Activated naive CD4-positive, alpha-beta T cell treated with anti-CD3 and anti-CD28 coated beads for 36 hours (primary cell): ENCODE data around the gene EPHA6. TPM values are rescaled to one million over a fixed set of nuclear protein-coding genes. Genes with fewer than 3 reads are reported as not detected.
"Not testable (repeated sequence)": the region's sequence is repeated elsewhere in the genome, so short reads cannot be mapped to it uniquely, and the experiment has no call there.

Experiments used
- CTCF ChIA-PET: fragments of 350-600 bp; sonication (Branson Sonifier 250); formaldehyde crosslinking; loops from one replicate; lab custom pipeline; 2021; ENCODE audit warnings: antibody characterized with exemption; lab: Charles Lee
- DNase-seq: peaks from one replicate; pipeline ENCODE4 v3.0.0-alpha.2; 2020
- H3K27ac Mint-ChIP-seq: one replicate; pipeline ENCODE4 v1.8.0; 2021; ENCODE audit warnings: mild to moderate bottlenecking, mixed read lengths
- H3K27me3 Mint-ChIP-seq: one replicate; pipeline ENCODE4 v1.8.0; 2021; ENCODE audit warnings: low read depth, mixed read lengths
- H3K36me3 Mint-ChIP-seq: one replicate; pipeline ENCODE4 v1.8.0; 2021; ENCODE audit warnings: low read depth, mixed read lengths
- H3K4me1 Mint-ChIP-seq: one replicate; pipeline ENCODE4 v1.8.0; 2021; ENCODE audit warnings: low read depth, mixed read lengths
- H3K4me3 Mint-ChIP-seq: one replicate; pipeline ENCODE4 v1.8.0; 2021; ENCODE audit warnings: mild to moderate bottlenecking, moderate library complexity, mixed read lengths
- H3K9me3 Mint-ChIP-seq: one replicate; pipeline ENCODE4 v1.8.0; 2021; ENCODE audit warnings: mixed read lengths
- intact Hi-C: fragments of 100-400 bp; cut with micrococcal nuclease; formaldehyde crosslinking; loops from one replicate; pipeline ENCODE4 v1.15.1; 2023
- total RNA-seq, 2 experiments: library from RNA; stranded (reverse); gene quantifications; one replicate each; pipeline ENCODE4 v1.2.3, GENCODE V29; 2021

The EPHA6 gene
- total RNA-seq, 2 experiments from 2014 or later: not detected

- CTCF ChIA-PET: interaction anchor here (0.6 kb wide), 1 partner anchor 766 kb away, joined by 3 read pairs; no protein-coding TSS in a partner anchor
- Mint-ChIP-seq H3K4me3 (no peak overlapping the region), H3K9me3 (peaks cover 1% of the 10 kb centered on the region), H3K4me1 (no peaks in the 10 kb centered on the region), H3K27me3 (no peaks in the 10 kb centered on the region), H3K36me3 (no peaks in the 10 kb centered on the region), H3K27ac (no peak overlapping the region)
- intact Hi-C loops: no loop called here
- no peak for DNase-seq
Observed at GRCh38 chr3:96991800-96992365, 177.5 kb downstream of the EPHA6 start.

GRCh38 chr3:96994988-96995387 is 180.6 kb downstream of the EPHA6 start:
- intact Hi-C loops: no loop called here
- CTCF ChIA-PET: no interaction called here
- Mint-ChIP-seq H3K9me3 (peaks cover 1% of the 10 kb centered on the region), H3K4me1 (no peaks in the 10 kb centered on the region), H3K4me3 (no peak overlapping the region), H3K36me3 (no peaks in the 10 kb centered on the region), H3K27me3 (no peaks in the 10 kb centered on the region), H3K27ac (no peak overlapping the region)
- no peak for DNase-seq

- Mint-ChIP-seq H3K27ac (no peak overlapping the region), H3K4me3 (no peak overlapping the region), H3K36me3 (no peaks in the 10 kb centered on the region), H3K4me1 (no peaks in the 10 kb centered on the region), H3K9me3 (peaks cover 1% of the 10 kb centered on the region), H3K27me3 (no peaks in the 10 kb centered on the region)
- no peak for DNase-seq
- CTCF ChIA-PET: no interaction called here
- intact Hi-C loops: no loop called here
Observed at GRCh38 chr3:96996009-96996408, 181.6 kb downstream of the EPHA6 start.

- H3K27ac Mint-ChIP-seq: no peak overlapping the region
- intact Hi-C loops: no loop called here
- no peak overlapping the region for H3K4me3 Mint-ChIP-seq
- CTCF ChIA-PET: no interaction called here
- DNase-seq: no peak
- H3K27me3 Mint-ChIP-seq: no peaks in the 10 kb centered on the region
- H3K9me3 Mint-ChIP-seq: no peaks in the 10 kb centered on the region
- no peaks in the 10 kb centered on the region for H3K4me1 Mint-ChIP-seq
- no peaks in the 10 kb centered on the region for H3K36me3 Mint-ChIP-seq
Observed at GRCh38 chr3:97001611-97002010, 187.2 kb downstream of the EPHA6 start.

GRCh38 chr3:97009427-97010019 is 195.1 kb downstream of the EPHA6 start:
- H3K4me3 Mint-ChIP-seq: no peak overlapping the region
- peaks cover 14% of the 10 kb centered on the region for H3K9me3 Mint-ChIP-seq
- no peaks in the 10 kb centered on the region for H3K36me3 Mint-ChIP-seq
- no peak overlapping the region for H3K27ac Mint-ChIP-seq
- CTCF ChIA-PET: no interaction called here
- no peaks in the 10 kb centered on the region for H3K27me3 Mint-ChIP-seq
- no peaks in the 10 kb centered on the region for H3K4me1 Mint-ChIP-seq
- intact Hi-C loops: no loop called here
- DNase-seq: no peak

- CTCF ChIA-PET: no interaction called here
- Mint-ChIP-seq H3K27me3 (no peaks in the 10 kb centered on the region), H3K4me1 (no peaks in the 10 kb centered on the region), H3K36me3 (no peaks in the 10 kb centered on the region), H3K9me3 (peaks cover 14% of the 10 kb centered on the region), H3K27ac (no peak overlapping the region), H3K4me3 (no peak overlapping the region)
- intact Hi-C loops: no loop called here
- no peak for DNase-seq
Observed at GRCh38 chr3:97010881-97011657, 196.7 kb downstream of the EPHA6 start.

GRCh38 chr3:97021778-97022177 is 207.4 kb downstream of the EPHA6 start:
- Mint-ChIP-seq H3K27ac (no peak overlapping the region), H3K4me1 (no peaks in the 10 kb centered on the region), H3K27me3 (no peaks in the 10 kb centered on the region), H3K4me3 (no peak overlapping the region), H3K36me3 (no peaks in the 10 kb centered on the region), H3K9me3 (peaks cover 11% of the 10 kb centered on the region)
- DNase-seq: no peak
- intact Hi-C loops: no loop called here
- CTCF ChIA-PET: no interaction called here

GRCh38 chr3:97025612-97026011 is 211.2 kb downstream of the EPHA6 start:
- H3K27me3 Mint-ChIP-seq, H3K27ac Mint-ChIP-seq, H3K4me3 Mint-ChIP-seq, intact Hi-C loops, CTCF ChIA-PET, H3K9me3 Mint-ChIP-seq, H3K4me1 Mint-ChIP-seq, H3K36me3 Mint-ChIP-seq, DNase-seq: not testable (repeated sequence)

- H3K27me3 Mint-ChIP-seq: no peaks in the 10 kb centered on the region
- intact Hi-C loops: no loop called here
- DNase-seq: no peak
- no peaks in the 10 kb centered on the region for H3K9me3 Mint-ChIP-seq
- no peak overlapping the region for H3K27ac Mint-ChIP-seq
- H3K4me3 Mint-ChIP-seq: no peak overlapping the region
- no peaks in the 10 kb centered on the region for H3K36me3 Mint-ChIP-seq
- CTCF ChIA-PET: interaction anchor here (0.6 kb wide), 1 partner anchor 1991 kb away, joined by 3 read pairs; no protein-coding TSS in a partner anchor
- H3K4me1 Mint-ChIP-seq: no peaks in the 10 kb centered on the region
Observed at GRCh38 chr3:97029972-97030371, 215.6 kb downstream of the EPHA6 start.

GRCh38 chr3:97037294-97037943 is 223.0 kb downstream of the EPHA6 start:
- CTCF ChIA-PET: no interaction called here
- DNase-seq: no peak
- no peaks in the 10 kb centered on the region for H3K36me3 Mint-ChIP-seq
- no peak overlapping the region for H3K4me3 Mint-ChIP-seq
- H3K27ac Mint-ChIP-seq: no peak overlapping the region
- H3K4me1 Mint-ChIP-seq: no peaks in the 10 kb centered on the region
- no peaks in the 10 kb centered on the region for H3K9me3 Mint-ChIP-seq
- H3K27me3 Mint-ChIP-seq: no peaks in the 10 kb centered on the region
- intact Hi-C loops: no loop called here

GRCh38 chr3:97043411-97043810 is 229.0 kb downstream of the EPHA6 start:
- no peaks in the 10 kb centered on the region for H3K27me3 Mint-ChIP-seq
- no peaks in the 10 kb centered on the region for H3K9me3 Mint-ChIP-seq
- H3K36me3 Mint-ChIP-seq: no peaks in the 10 kb centered on the region
- H3K4me3 Mint-ChIP-seq: no peak overlapping the region
- H3K27ac Mint-ChIP-seq: no peak overlapping the region
- H3K4me1 Mint-ChIP-seq: no peaks in the 10 kb centered on the region
- CTCF ChIA-PET: no interaction called here
- intact Hi-C loops: no loop called here
- no peak for DNase-seq

GRCh38 chr3:97057365-97057764 is 243.0 kb downstream of the EPHA6 start:
- no peak overlapping the region for H3K27ac Mint-ChIP-seq
- DNase-seq: no peak
- H3K4me3 Mint-ChIP-seq: no peak overlapping the region
- intact Hi-C loops: no loop called here
- H3K36me3 Mint-ChIP-seq: no peaks in the 10 kb centered on the region
- peaks cover 7% of the 10 kb centered on the region for H3K9me3 Mint-ChIP-seq
- no peaks in the 10 kb centered on the region for H3K27me3 Mint-ChIP-seq
- CTCF ChIA-PET: no interaction called here
- H3K4me1 Mint-ChIP-seq: no peaks in the 10 kb centered on the region
